GM18520 (cell line): ENCODE measurements around the gene B3GAT1.

Experiments used
- ATAC-seq: cut with Tn5 transposase; IDR thresholded peaks from one replicate; pipeline ENCODE4 v1.9.1; 2021; ENCODE audit not compliant: unreplicated experiment

Gene B3GAT1

DNA sequence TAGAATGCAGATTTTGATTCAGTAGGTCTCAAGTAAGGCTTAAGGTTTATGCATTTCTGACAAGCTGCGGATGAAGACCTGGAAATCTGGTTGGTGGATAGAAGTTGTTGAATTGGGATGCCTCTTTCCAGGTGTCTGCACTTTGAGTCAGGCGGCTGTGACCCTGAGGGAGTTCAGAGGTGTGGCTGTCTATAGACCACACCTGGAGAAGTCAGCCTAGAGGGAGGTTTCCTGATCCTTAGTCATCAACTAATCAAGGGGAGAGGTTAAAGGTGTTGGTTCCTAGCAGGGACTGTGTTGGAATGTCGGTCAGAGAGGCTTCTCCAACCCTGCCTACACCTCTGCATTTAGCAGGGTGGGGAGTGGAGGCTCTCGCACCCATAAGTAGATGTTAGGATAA is 72.3 kb downstream of the B3GAT1 start:
- no peak for ATAC-seq

DNA sequence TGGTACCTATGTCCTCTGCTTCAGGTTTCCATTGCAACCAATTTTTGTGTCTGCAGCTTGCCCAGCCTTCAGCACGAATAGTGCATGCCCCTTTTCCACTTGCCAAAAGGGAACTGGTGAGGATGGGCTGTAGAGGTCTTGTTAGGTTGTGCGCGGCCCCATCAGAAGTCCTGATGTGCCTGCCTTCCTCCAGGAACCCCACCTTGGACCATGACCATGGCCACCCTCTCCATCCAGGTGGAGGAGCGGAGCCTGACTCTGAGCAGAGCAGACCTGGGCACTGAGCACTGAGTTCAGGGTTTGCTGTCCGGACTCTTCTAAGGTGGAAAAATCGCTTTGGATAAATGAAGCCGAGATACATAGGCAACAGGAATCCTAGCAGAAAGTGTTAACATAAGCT is 73.4 kb downstream of the B3GAT1 start:
- ATAC-seq = no peak

DNA sequence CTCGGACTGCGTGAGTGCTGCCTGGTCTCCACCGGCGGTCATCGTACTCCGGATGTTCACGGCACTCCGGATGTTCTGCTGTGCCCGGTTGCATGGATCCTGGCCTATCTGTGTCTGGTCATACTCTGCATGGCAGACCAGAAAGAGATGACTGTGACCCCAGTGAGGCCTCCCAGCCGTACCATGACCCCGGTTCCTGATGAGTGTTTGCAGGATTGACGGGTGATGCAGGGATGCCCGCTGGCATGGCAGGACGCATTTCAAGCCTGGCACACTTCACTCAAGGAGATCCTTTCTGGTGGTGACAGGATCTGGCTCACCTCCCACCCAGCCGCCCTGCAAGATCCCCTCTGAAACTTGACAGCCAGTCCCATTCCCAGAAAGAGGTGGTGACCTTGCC is 74.0 kb downstream of the B3GAT1 start:
- no peak for ATAC-seq

DNA sequence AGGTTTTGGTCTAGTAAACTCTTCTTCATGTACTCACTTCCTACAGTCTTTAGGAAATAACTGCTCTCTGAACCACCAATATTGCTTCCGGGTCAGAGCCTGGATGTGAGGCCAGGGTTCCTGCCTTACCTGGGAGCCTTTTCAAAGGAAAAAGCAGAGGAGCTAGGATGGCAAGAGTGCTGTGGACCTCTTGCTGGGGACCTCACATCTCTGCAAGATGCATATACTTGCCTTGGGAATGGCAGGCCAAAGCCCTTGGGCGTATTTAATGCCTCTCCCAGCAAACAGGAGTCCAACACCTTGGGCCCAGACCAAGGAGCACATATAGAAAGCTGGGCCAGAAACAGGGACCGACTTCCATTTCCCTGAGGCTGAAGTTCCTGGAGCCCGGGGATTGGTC is 75.0 kb downstream of the B3GAT1 start:
- no peak for ATAC-seq

DNA sequence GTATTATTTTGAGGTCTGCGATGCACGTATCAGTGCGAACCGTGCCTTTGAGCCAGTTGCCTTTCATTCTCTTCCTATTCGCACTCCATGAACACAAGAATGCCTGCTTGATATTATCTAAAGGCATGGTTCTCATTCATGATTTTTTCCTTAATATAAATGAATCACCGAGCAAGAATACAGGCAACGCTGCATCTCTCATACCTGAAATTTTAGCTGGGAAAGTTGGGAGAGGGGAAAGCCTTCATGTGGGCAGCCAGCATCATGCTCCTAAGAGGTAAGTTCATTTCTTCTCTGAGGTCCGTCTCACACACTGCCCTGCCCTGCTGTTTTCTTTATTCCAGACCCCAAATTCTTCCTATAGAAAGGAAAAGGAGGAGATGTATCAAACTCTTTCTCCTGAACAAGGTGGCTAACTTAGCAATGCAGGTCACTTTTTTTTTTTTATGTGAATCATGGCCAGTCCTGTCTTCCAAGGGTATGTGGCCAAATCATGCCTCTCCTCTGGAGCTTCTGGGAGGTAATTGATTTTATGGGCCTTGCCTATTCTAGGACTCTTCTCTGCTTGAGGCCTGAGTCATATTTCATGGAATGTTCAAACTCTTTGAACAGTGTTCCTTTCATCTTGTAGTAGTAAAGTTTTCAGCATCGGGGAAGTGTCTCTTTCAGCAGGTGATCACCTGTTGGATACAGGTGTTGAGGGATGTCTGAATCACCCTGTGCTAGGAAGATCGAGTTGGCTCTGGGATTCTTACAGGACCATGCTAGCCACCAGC is 77.1 kb downstream of the B3GAT1 start:
- ATAC-seq = no peak

DNA sequence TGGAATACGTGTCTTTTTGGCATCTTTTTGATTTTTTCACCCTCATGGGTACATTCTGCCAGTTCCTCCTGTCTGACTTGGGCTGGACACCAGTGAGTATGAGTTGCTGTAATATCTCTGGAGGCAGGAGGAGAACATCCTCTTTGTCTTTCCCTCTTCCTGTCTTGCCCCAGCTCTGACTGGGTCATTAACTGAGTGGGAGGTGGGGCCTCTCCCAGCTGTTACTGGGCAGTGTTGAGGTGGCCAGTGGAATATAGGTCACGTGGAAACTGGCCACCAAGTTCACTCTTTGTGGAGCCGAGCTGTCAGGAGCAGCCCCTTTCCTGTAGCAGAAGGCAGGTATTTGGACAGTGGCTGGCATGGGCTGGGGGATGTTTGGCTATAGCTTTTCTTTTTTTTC is 78.1 kb downstream of the B3GAT1 start:
- no peak for ATAC-seq

DNA sequence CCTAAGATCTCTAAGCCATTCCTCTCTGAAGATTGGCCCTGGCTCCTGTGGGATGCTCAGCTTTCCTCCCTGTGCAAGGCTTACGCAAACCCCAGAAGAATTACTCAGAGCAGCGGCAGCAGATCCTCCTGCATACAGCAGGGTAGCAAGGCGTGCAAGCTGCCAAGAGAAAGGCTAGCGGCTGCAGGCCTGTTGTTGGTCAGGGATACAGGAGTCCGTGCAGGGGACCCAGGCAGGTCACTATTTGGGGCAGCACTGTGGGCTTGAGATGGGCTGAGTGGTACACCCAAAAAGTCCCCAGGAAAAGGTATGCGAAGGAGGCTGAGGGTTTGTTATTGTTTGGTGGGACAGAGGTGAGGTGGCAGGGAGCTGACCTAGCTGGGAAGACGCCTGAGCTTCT is 78.7 kb downstream of the B3GAT1 start:
- ATAC-seq = no peak

DNA sequence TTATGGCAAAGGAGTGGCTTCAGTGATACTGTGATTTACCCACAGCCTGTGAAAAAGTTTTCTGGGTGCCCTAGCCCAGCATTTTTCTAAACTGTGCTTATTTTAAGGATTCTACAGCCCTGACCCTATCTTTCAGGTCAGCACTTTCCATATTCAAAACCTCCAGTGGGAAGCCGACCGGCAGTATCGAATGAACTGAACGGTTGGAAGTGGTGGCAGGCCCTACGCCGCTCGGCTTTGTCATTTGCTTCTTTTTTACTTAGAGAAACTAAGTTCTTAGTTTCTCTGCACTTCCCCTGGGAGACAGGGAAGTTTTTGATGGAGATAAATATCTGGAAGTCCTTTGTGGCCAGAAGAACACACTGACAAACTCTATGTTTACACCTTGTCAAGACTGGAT is 79.3 kb downstream of the B3GAT1 start:
- ATAC-seq = no peak

DNA sequence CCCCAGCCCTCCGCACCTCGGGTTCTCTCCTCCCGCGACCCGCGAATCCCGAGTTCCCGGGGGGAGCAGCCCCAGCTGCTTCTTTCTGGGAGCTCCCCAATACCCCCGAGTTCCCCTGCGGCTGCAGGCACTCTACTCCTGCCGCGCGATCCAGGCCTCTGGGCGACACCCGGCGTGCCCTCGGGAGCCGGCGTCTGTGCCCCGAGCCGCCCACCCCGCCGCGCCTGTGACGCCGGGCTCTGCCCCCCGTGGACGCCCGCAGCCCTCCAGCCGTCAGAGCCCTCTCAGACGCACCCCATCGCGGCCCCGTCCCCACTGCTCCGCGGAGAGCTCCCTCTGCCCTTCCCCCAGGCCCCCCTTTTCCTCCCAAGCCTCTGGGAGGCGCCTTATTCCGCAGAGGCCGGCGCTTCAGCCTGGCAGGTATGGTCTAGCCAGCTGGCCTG is 79.8 kb downstream of the B3GAT1 start:
- no peak for ATAC-seq

DNA sequence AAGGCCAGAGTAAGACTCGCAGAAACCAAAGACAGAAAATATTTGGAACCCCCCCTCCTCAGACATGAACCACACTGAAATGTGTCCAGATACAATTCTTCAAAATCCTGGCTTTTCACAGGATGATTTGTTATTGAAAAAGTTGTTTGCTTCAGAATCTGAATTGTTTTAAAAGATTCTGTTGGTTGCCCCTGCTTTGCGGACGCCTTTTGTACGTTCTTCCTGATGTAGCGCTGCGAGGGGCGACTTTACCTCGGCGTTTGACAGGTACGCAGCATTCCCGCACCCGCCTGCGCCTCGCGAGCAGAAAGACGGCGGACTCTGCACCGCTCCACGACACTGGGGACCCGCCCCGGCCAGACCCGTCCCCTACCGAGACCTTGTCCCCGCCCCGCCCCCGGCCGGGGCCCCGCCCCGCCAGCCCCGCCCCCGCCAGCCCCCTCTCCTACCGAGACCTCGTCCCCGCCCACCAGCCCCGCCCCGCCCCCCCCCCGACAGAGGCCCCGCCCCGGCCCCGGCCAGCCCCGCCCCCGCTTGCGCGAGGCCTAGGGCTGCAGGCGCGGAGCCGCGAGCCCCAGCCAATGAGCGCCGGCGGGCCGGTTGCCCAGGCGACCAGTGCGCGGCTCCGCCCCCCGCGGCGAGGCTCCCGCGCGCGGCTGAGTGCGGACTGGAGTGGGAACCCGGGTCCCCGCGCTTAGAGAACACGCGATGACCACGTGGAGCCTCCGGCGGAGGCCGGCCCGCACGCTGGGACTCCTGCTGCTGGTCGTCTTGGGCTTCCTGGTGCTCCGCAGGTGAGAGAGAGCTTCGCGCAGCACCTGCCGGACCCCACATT is 80.5 kb downstream of the B3GAT1 start, which contains the start of gene GLB1L2:
Gene GLB1L2, plus strand, starts transcription at position 635 of the 835 bp plus-strand sequence. Its CDS starts 74 bp downstream, at position 709.
- ATAC-seq = peak; percentile 77

DNA sequence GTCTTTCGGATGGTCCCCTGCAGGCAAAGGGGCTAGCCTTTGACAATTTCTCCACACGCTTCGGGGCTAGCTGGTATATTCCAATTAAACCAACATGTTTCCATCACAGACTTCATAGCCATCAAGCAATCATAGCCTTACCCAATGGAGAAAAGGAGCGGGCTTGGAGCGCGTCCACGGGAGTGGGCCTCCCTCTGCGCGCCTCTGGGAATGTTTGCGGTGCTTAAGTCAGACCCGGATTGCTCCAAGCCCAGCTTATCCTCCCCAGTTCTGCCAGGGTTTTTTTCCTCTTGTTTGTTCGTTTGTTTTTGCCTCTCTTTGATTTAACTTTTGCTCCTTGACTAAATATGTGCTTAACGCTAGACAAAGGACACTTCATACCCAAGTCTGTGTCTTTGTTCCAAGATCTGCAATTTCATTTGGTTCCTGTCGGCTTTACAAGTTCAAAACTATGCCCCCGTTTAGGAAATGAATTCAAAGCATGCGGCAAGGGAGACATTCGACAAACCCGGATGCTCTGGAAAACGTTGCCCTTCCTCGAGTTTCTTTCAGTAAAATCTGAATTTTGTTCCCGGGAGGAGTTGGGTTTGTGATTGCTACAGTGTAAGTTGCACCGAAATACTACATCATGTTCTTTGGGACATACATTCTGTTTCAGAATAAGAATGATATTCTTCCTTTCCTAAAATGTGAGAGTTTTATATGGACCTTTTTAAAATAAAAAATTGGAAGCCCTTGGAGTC is 81.3 kb downstream of the B3GAT1 start:
- ATAC-seq = no peak
